IMR-90 (cell line): Measurements from ENCODE around the gene NFKB1.

Experiments used
- BHLHE40 ChIP-seq: fragments of 150-350 bp; IDR thresholded peaks from 2 replicates; pipeline ENCODE4 v1.6.1; 2016; ENCODE audit warnings: mild to moderate bottlenecking, low read depth, low read length
- CEBPB ChIP-seq: IDR thresholded peaks from 2 replicates; pipeline ENCODE4 v1.6.1; 2012; ENCODE audit warnings: low read depth, low read length, improper control_type of control experiment
- CHD1 ChIP-seq: IDR thresholded peaks from 2 replicates; pipeline ENCODE4 v1.6.1; 2012; ENCODE audit warnings: low read depth, low read length, improper control_type of control experiment
- CTCF ChIP-seq: conservative IDR thresholded peaks from 2 replicates; pipeline ENCODE4 v1.5.1; 2012; ENCODE audit warnings: mild to moderate bottlenecking, low read depth, low read length, improper control_type of control experiment
- ELK1 ChIP-seq: fragments of 150-350 bp; IDR thresholded peaks from 2 replicates; pipeline ENCODE4 v1.6.1; 2016; ENCODE audit warnings: low read depth, mild to moderate bottlenecking, low read length, moderate library complexity, borderline replicate concordance
- MAFK ChIP-seq: IDR thresholded peaks from 2 replicates; pipeline ENCODE4 v1.6.1; 2012; ENCODE audit warnings: low read depth, low read length, improper control_type of control experiment
- MXI1 ChIP-seq: IDR thresholded peaks from 2 replicates; pipeline ENCODE4 v1.6.1; 2012; ENCODE audit warnings: low read depth, mild to moderate bottlenecking, low read length, moderate library complexity, borderline replicate concordance
- POLR2A ChIP-seq: IDR thresholded peaks from 2 replicates; pipeline ENCODE4 v1.6.1; 2012; ENCODE audit warnings: mild to moderate bottlenecking, low read depth, low read length
- RAD21 ChIP-seq: IDR thresholded peaks from 2 replicates; pipeline ENCODE4 v1.6.1; 2012; ENCODE audit warnings: low read length, improper control_type of control experiment
- RCOR1 ChIP-seq: IDR thresholded peaks from 2 replicates; pipeline ENCODE4 v1.6.1; 2012; ENCODE audit warnings: mild to moderate bottlenecking, low read length, improper control_type of control experiment; ENCODE audit not compliant: insufficient replicate concordance
- SMC3 ChIP-seq: fragments of 150-350 bp; IDR thresholded peaks from 2 replicates; pipeline ENCODE4 v1.6.1; 2016; ENCODE audit warnings: low read depth, mild to moderate bottlenecking, antibody characterized with exemption, low read length, moderate library complexity
- USF2 ChIP-seq: fragments of 150-350 bp; IDR thresholded peaks from 2 replicates; pipeline ENCODE4 v1.6.1; 2017; ENCODE audit warnings: mild to moderate bottlenecking, antibody characterized with exemption, low read length, low read depth

GRCh38 chr4:102494603-102495002 is 6.6 kb upstream of the NFKB1 start:
- TF ChIP-seq CTCF (no peak), SMC3 (no peak), RAD21 (no peak), USF2 (no peak), POLR2A (no peak), CEBPB (no peak), BHLHE40 (no peak), RCOR1 (no peak), CHD1 (no peak), MXI1 (no peak), MAFK (no peak), ELK1 (no peak)
